Activated CD4-positive, alpha-beta T cell treated with anti-CD3 and anti-CD28 coated beads, Interleukin-2, amount 10 ng/mL, durations not matched to agents 7 days and 5 days (primary cell): ENCODE data around the gene GGA1. TPM values are rescaled to one million over a fixed set of nuclear protein-coding genes. Genes with fewer than 3 reads are reported as not detected.
"Not testable (repeated sequence)": the region's sequence is repeated elsewhere in the genome, so short reads cannot be mapped to it uniquely, and the experiment has no call there.

Experiments used
- CTCF ChIA-PET: fragments of 350-600 bp; sonication (Branson Sonifier 250); formaldehyde crosslinking; loops from one replicate; lab custom pipeline; 2021; ENCODE audit warnings: antibody characterized with exemption; lab: Charles Lee
- POLR2A ChIA-PET: fragments of 350-600 bp; sonication (Branson Sonifier 250); formaldehyde crosslinking; loops from one replicate; lab custom pipeline; 2021; ENCODE audit warnings: antibody characterized with exemption; lab: Charles Lee
- DNase-seq: peaks from one replicate; pipeline ENCODE4 v3.0.0-alpha.2; 2020
- H3K27ac Mint-ChIP-seq: one replicate; pipeline ENCODE4 v1.8.0; 2021; ENCODE audit warnings: mild to moderate bottlenecking, moderate library complexity, mixed read lengths
- H3K27me3 Mint-ChIP-seq: one replicate; pipeline ENCODE4 v1.8.0; 2021; ENCODE audit warnings: mixed read lengths
- H3K36me3 Mint-ChIP-seq: one replicate; pipeline ENCODE4 v1.8.0; 2021; ENCODE audit warnings: low read depth, mixed read lengths
- H3K4me1 Mint-ChIP-seq: one replicate; pipeline ENCODE4 v1.8.0; 2021; ENCODE audit warnings: mixed read lengths
- H3K4me3 Mint-ChIP-seq: one replicate; pipeline ENCODE4 v1.8.0; 2021; ENCODE audit warnings: mild to moderate bottlenecking, moderate library complexity, mixed read lengths
- H3K9me3 Mint-ChIP-seq: one replicate; pipeline ENCODE4 v1.8.0; 2021; ENCODE audit warnings: mixed read lengths
- total RNA-seq, 2 experiments: library from RNA; stranded (reverse); gene quantifications; one replicate each; pipeline ENCODE4 v1.2.3, GENCODE V29; 2021

The GGA1 gene
- total RNA-seq, 2 experiments from 2014 or later = 58.5 to 62.8 TPM

GRCh38 chr22:37650463-37651136 lies 42.0 kb downstream of the GGA1 start:
- H3K36me3 Mint-ChIP-seq = peaks cover 63% of the 10 kb centered on the region
- no peak for DNase-seq
- ChIA-PET CTCF (interaction anchor here (1.3 kb wide), 1 partner anchor 25 kb away, joined by 3 read pairs; the partner anchor contains the start of gene LGALS1), POLR2A (no interaction called here)
- no peak overlapping the region for H3K27ac Mint-ChIP-seq
- H3K9me3 Mint-ChIP-seq = no peaks in the 10 kb centered on the region
- H3K4me3 Mint-ChIP-seq = no peak overlapping the region
- peaks cover 3% of the 10 kb centered on the region for H3K4me1 Mint-ChIP-seq
- H3K27me3 Mint-ChIP-seq = no peaks in the 10 kb centered on the region

GRCh38 chr22:37654563-37655251 lies 46.1 kb downstream of the GGA1 start:
- no peaks in the 10 kb centered on the region for H3K9me3 Mint-ChIP-seq
- CTCF ChIA-PET = interaction anchor here (0.7 to 2.2 kb wide), 3 partner anchors 11 to 27 kb away, joined by 3 to 8 read pairs (median 4); no protein-coding TSS in a partner anchor
- no peaks in the 10 kb centered on the region for H3K27me3 Mint-ChIP-seq
- no peak overlapping the region for H3K27ac Mint-ChIP-seq
- H3K4me3 Mint-ChIP-seq = no peak overlapping the region
- DNase-seq = no peak
- H3K4me1 Mint-ChIP-seq = peaks cover 15% of the 10 kb centered on the region
- H3K36me3 Mint-ChIP-seq = peaks cover 43% of the 10 kb centered on the region
- POLR2A ChIA-PET = no interaction called here

GRCh38 chr22:37655252-37655563 lies 46.6 kb downstream of the GGA1 start:
- Mint-ChIP-seq H3K36me3 (peaks cover 39% of the 10 kb centered on the region), H3K27ac (no peak overlapping the region), H3K27me3 (no peaks in the 10 kb centered on the region), H3K4me1 (peaks cover 20% of the 10 kb centered on the region), H3K4me3 (no peak overlapping the region), H3K9me3 (no peaks in the 10 kb centered on the region)
- DNase-seq = no peak
- ChIA-PET CTCF (interaction anchor here (2.2 kb wide), 1 partner anchor 12 kb away, joined by 8 read pairs; no protein-coding TSS in a partner anchor), POLR2A (no interaction called here)

- H3K9me3 Mint-ChIP-seq, H3K4me3 Mint-ChIP-seq, DNase-seq, H3K27me3 Mint-ChIP-seq: not testable (repeated sequence)
- H3K36me3 Mint-ChIP-seq = peaks cover 31% of the 10 kb centered on the region
- peak overlapping the region; percentile 43 for H3K27ac Mint-ChIP-seq
- ChIA-PET POLR2A (interaction anchor here (0.6 kb wide), 1 partner anchor 30 kb away, joined by 4 read pairs; the partner anchor contains the start of gene NOL12), CTCF (interaction anchor here (1.4 to 3.9 kb wide), 3 partner anchors 13 to 25 kb away, joined by 6 to 47 read pairs (median 27); no protein-coding TSS in a partner anchor)
- peaks cover 34% of the 10 kb centered on the region for H3K4me1 Mint-ChIP-seq
Observed at GRCh38 chr22:37656583-37656982, 47.9 kb downstream of the GGA1 start.

GRCh38 chr22:37657590-37658132 lies 49.0 kb downstream of the GGA1 start:
- no peaks in the 10 kb centered on the region for H3K9me3 Mint-ChIP-seq
- CTCF ChIA-PET = interaction anchor here (0.6 to 4.6 kb wide), 16 partner anchors 10 to 206 kb away, joined by 3 to 47 read pairs (median 6); partner anchors contain the start of gene LGALS1
- peaks cover 26% of the 10 kb centered on the region for H3K36me3 Mint-ChIP-seq
- peak overlapping the region; percentile 85 for H3K4me3 Mint-ChIP-seq
- POLR2A ChIA-PET = interaction anchor here (0.6 to 3.0 kb wide), 2 partner anchors 18 to 91 kb away, joined by 6 to 9 read pairs; partner anchors contain the start of gene LGALS1
- peaks cover 42% of the 10 kb centered on the region for H3K4me1 Mint-ChIP-seq
- no peak for DNase-seq
- H3K27me3 Mint-ChIP-seq = no peaks in the 10 kb centered on the region
- H3K27ac Mint-ChIP-seq = peak overlapping the region; percentile 87

DNA sequence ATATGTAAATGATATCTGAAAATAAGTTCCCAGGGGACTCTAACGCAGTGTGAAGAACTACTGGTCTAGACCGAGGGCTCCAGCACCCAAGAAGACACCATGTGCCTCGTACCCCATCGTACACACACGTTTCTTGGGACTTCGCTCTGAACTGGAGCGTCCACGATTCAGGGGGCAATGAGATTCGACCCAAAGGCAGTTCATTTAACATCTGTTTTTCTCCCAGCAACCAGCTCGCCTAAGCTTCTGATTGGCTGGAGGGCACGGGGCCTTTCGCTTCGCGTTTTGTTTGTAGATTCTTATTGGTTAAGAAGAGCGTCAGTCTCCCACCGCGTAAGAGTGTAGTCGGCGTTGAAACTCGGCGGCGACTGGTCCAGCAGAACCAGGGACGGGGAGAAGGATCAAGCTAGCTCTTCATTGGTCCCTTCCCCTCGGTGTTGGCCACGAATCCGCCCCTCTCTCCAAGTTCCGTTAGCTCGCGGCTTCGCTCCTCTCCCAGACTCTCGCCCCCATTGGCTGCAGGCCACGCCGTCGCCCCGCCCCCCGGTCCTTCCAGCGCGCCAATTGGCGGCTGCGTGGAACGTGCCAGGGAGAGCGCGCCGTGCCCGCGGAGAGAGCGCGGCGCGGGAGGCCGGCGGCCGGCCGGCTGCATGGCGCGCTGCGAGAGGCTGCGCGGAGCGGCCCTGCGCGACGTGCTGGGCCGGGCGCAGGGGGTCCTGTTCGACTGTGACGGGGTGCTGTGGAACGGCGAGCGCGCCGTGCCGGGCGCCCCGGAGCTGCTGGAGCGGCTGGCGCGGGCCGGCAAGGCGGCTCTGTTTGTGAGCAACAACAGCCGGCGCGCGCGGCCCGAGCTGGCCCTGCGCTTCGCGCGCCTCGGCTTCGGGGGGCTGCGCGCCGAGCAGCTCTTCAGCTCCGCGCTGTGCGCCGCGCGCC lies 49.8 kb downstream of the GGA1 start, which contains the start of gene PDXP:
Gene PDXP (plus strand): TSS at position 591 of the 933 bp plus-strand sequence. CDS start 60 bp downstream, at position 651.
- H3K36me3 Mint-ChIP-seq = peaks cover 20% of the 10 kb centered on the region
- DNase-seq = peak; percentile 99
- H3K27ac Mint-ChIP-seq = peak within 1 kb of the TSS; percentile 87
- no peaks in the 10 kb centered on the region for H3K9me3 Mint-ChIP-seq
- peaks cover 42% of the 10 kb centered on the region for H3K4me1 Mint-ChIP-seq
- no peaks in the 10 kb centered on the region for H3K27me3 Mint-ChIP-seq
- ChIA-PET CTCF (interaction anchor here (0.6 to 4.6 kb wide), 21 partner anchors 9 to 1686 kb away, joined by 3 to 47 read pairs (median 4); partner anchors contain the start of genes LGALS1 and SH3BP1), POLR2A (interaction anchor here (0.7 to 3.0 kb wide), 3 partner anchors 16 to 1661 kb away, joined by 4 to 9 read pairs (median 5); partner anchors contain the start of gene LGALS1)
- H3K4me3 Mint-ChIP-seq = peak within 1 kb of the TSS; percentile 85

GRCh38 chr22:37659066-37659896 lies 50.6 kb downstream of the GGA1 start:
- Mint-ChIP-seq H3K27me3 (no peaks in the 10 kb centered on the region), H3K36me3 (peaks cover 15% of the 10 kb centered on the region), H3K27ac (peak overlapping the region; percentile 65), H3K4me3 (peak overlapping the region; percentile 82), H3K4me1 (peaks cover 42% of the 10 kb centered on the region), H3K9me3 (no peaks in the 10 kb centered on the region)
- ChIA-PET POLR2A (interaction anchor here (0.9 to 3.0 kb wide), 2 partner anchors 17 to 1660 kb away, joined by 4 to 9 read pairs; partner anchors contain the start of gene LGALS1), CTCF (interaction anchor here (0.6 to 4.6 kb wide), 16 partner anchors 8 to 1687 kb away, joined by 3 to 47 read pairs (median 4); partner anchors contain the start of genes LGALS1 and SH3BP1)
- DNase-seq = no peak

DNA sequence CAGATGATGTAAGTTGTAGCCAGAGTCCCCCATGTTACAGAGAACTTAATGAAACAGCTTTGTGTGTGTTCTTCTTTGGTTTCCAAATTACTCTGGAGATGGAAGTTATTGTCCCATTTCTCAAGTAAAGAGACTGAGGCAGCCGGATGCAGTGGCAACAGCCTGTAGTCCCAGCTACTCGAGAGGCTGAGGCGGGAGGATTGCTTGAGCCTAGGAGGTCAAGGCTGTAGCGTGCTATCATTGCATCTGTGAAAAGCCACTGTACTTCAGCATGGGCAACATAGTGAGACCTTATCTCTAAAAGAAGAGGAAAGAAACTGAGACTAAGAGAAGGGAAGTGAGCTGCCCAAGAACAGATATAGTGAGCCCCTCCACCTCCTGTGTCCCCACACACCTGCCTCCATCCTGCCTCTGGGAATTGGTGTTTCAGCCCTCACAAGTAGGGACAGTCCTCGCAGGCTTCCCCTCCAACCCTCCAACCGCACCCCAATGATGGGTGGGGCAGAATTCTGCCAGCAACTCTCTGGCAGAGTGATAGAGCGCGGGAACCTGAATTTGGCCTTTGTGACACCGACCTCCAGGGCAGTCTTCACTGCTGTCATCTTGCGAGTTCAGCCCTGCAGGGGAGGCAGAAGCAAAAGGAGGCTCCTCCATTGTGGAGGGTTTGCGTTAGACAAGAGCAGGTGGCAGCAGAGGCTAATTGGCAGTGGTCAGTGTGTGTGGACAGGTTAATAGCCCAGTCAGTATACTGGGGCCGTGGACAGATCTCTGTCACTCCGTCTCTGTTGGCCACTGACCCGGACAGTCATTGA lies 51.5 kb downstream of the GGA1 start:
- peak overlapping the region; percentile 65 for H3K27ac Mint-ChIP-seq
- ChIA-PET POLR2A (interaction anchor here (3.0 kb wide), 1 partner anchor 16 kb away, joined by 9 read pairs; the partner anchor contains the start of gene LGALS1), CTCF (interaction anchor here (0.9 to 4.6 kb wide), 11 partner anchors 11 to 54 kb away, joined by 3 to 47 read pairs (median 11); partner anchors contain the start of genes GGA1 and LGALS1)
- DNase-seq = no peak
- H3K9me3 Mint-ChIP-seq = no peaks in the 10 kb centered on the region
- H3K36me3 Mint-ChIP-seq = peaks cover 9% of the 10 kb centered on the region
- H3K4me3 Mint-ChIP-seq = peak overlapping the region; percentile 82
- peaks cover 42% of the 10 kb centered on the region for H3K4me1 Mint-ChIP-seq
- no peaks in the 10 kb centered on the region for H3K27me3 Mint-ChIP-seq

DNA sequence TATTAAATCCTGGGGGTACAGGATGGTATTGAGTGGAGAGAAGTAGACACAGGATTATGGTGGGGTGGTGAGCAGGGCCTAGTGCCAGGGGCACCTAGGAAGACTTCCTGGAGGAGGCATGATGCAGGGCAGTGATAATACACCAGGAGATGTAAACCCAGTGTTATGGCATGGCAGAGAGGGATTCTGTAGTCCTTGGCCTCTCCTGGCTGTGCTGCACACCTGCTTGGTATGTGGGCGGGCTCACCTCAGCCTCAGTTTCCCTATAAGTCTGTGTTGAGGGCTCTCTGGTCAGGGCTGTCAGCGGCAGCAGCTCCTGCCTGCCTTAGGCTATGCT lies 52.0 kb downstream of the GGA1 start:
- ChIA-PET CTCF (interaction anchor here (1.6 to 4.6 kb wide), 5 partner anchors 10 to 52 kb away, joined by 3 to 27 read pairs (median 21); partner anchors contain the start of gene GGA1), POLR2A (no interaction called here)
- peak overlapping the region; percentile 42 for H3K27ac Mint-ChIP-seq
- no peak for DNase-seq
- no peaks in the 10 kb centered on the region for H3K9me3 Mint-ChIP-seq
- peak overlapping the region; percentile 82 for H3K4me3 Mint-ChIP-seq
- H3K36me3 Mint-ChIP-seq = peaks cover 8% of the 10 kb centered on the region
- no peaks in the 10 kb centered on the region for H3K27me3 Mint-ChIP-seq
- peaks cover 42% of the 10 kb centered on the region for H3K4me1 Mint-ChIP-seq

- CTCF ChIA-PET = interaction anchor here (0.6 to 4.6 kb wide), 8 partner anchors 10 to 1026 kb away, joined by 4 to 25 read pairs (median 4); partner anchors contain the start of gene GGA1
- peak overlapping the region; percentile 42 for H3K27ac Mint-ChIP-seq
- DNase-seq = peak; percentile 48
Observed at GRCh38 chr22:37661160-37661924, 52.7 kb downstream of the GGA1 start.

More at GRCh38 chr22:37661160-37661924, 52.7 kb downstream of the GGA1 start:
- POLR2A ChIA-PET = no interaction called here
- no peaks in the 10 kb centered on the region for H3K27me3 Mint-ChIP-seq
- H3K4me1 Mint-ChIP-seq = peaks cover 39% of the 10 kb centered on the region
- H3K4me3 Mint-ChIP-seq = peak overlapping the region; percentile 82
- H3K9me3 Mint-ChIP-seq = no peaks in the 10 kb centered on the region
- peaks cover 8% of the 10 kb centered on the region for H3K36me3 Mint-ChIP-seq
